GM18909 (cell line): ENCODE measurements around the gene MICALL2.

ENCODE experiments used
- ATAC-seq: cut with Tn5 transposase; IDR thresholded peaks from one replicate; pipeline ENCODE4 v1.9.1; 2021; ENCODE audit warnings: mild to moderate bottlenecking; ENCODE audit not compliant: unreplicated experiment, poor library complexity

MICALL2 gene

DNA sequence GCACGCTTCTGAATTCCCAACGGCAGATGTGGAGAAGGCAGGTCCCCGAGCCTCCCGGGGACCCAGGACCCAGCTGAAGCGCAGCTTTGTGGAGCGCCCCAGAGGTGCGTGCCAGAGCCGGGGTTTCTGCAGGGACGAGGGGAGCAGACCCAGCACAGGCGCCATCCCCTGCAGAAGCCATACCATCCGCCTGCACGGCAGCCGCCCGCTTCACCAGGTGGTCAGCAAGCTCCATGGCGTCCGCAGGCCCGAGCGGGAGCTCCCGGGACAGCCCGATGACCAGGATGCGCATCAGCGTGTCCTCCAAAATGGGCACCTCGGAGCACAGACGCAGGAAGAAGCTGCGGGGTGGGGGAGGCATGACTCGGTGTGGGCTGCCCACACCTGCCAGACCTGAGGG, 34.3 kb upstream of the MICALL2 start:
- no peak for ATAC-seq

DNA sequence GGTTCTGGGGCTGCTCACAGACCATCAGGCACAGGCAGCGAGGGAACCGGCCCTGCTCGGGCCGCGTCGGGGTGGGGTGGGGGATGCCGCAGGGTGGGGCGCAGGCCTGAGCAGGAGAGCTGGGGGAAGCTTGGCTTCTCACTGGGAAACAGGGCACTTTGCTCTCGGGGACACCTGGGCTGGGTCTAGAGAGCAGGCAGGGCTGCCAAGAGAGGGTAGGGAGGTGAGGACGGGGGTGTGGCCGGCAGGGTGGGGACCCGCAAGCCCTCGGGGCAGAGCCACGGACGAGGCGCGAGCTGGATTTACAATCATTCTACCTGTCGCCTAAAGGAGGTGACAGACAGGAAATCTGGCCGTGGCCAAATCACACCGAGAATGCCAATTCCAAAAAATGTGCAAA, 33.9 kb upstream of the MICALL2 start:
- no peak for ATAC-seq

- ATAC-seq: no peak
Observed at GRCh38 chr7:1492640-1493039, 33.4 kb upstream of the MICALL2 start.

DNA sequence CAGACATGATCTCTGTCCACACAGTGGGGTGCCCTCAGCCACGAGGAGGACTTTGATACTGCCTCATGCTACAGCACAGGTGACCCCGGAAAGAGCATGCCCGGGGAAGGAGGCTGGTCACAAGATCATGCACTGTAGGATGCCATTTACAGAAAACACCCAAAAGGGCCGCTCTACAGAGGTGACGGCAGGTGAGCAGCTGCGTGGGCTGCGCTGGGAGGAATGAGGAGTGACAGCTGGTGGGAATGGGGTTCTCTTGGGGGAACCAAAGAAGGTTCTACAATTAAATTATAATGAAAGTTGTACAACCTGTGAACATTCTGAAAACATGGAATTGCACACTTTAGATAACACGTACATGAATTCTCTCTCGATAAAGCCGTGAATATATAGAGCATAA, 33.0 kb upstream of the MICALL2 start:
- no peak for ATAC-seq

DNA sequence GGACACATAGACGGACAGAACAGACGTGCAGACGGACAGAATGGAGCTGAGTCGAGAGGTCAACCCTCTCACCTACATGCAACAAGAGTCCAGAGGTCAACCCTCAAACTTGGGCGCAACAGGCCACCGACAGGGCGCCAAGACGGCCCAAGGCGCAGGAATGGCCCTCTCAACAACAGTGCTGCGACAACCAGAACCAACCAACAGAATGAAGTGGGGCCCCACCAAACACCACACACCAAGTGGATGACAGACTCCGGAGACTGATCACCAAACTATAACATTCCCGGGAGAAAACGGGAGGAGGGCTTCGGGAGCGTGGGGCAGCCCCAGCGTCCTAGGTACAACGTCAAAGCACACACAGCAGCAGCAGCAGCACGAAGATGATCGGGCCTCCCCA, 31.6 kb upstream of the MICALL2 start:
- no peak for ATAC-seq

DNA sequence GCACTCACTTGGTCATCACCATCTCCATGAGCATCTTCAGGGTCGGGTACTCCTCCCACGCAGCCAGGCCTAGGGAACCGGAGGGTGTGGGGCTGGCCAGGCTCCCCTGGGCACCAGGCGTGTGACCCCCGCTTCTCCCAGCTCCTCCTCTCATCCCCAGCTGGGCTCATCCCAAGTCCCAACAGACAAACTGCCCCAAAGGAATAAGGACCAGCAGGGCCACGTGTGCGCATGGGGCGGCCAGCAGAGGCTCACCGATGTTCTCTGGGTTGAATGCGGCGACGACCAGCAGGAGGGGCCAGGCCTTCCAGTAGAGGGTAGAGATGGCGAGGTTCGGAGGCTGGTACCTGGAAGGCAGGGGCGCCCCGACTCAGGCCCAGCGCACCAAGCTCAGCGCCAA, 30.1 kb upstream of the MICALL2 start:
- no peak for ATAC-seq

GRCh38 chr7:1488016-1488415, 28.7 kb upstream of the MICALL2 start:
- ATAC-seq: no peak

DNA sequence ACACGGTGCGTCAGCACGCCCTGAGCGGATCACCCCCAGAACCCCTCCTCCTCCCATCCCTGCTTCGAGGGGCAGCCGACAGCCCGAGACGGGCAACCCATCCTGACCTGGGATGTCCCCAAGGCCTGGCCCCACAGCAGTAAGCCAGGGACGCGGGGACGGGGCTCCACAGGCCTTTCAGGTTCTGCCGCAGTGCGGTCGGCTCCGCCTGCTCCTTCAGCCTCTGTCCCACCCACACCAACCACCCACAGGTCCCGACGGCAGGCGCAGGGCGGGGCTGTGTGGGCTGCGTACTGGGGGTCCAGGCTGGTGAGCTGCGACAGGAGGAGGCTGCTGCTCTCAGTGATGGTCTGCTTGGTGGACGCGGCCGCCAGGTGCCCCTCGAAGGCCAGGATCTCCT, 28.2 kb upstream of the MICALL2 start:
- ATAC-seq: no peak

DNA sequence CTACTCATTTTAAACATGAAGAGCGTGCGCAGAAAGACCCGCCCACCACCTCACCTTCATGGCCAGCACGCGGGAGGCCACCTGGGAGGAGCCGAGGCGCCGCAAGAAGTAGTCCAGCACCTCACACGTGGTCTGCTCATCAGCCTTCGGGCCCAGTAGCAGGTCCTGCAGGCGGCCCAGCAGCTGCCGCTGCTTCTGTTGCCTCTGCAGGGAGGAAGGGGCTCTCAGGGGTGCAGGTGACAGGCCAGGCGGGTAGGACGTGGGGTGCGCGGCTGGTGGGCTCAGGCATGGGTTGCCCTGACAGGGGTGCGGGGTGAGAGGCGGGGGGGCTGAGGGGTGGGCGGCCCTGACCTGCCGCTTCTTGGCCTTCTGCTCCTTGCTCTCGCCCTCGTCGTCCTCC, 27.3 kb upstream of the MICALL2 start:
- no peak for ATAC-seq

DNA sequence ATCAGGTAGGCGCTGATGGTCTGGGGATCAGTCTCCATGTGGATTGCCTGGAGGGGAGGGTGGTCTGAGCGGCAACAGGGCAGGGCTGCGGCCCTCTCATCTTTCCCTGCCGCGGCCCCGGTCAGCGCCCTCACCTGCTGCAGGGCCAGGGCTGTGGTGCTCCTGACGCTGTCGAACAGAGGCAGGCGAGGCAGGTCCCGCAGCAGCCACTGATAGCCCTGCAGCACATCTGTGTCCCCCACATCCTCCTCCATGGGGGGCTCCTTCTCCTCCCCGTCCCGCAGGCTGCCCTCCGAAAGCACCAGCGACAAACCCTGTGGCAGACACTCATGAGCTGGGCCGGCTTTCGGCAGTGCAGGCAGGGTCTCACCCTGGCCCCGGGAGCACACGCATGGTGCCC, 25.9 kb upstream of the MICALL2 start:
- ATAC-seq: no peak

DNA sequence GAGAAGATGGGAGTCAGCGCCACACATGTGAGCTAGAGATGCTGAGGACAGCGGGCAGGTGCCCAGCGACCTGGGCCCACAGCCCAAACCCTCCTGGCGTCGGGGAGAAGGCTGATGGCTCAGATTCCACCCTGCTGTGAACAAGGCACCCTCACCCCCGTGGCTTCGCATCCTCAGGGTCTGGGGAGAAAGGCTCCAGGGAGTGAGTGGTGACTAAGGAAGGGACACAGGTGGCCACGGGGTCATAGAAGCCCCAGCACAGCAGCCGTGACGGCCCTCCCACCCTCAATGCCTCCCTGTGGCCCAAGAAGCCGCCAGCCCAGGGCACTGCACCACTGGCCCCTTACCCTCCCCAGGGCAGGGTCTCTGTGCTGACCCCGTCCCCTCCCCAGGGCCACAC, 25.3 kb upstream of the MICALL2 start:
- ATAC-seq: no peak

- no peak for ATAC-seq
Observed at GRCh38 chr7:1483536-1484505, 24.6 kb upstream of the MICALL2 start.

GRCh38 chr7:1483079-1483478, 23.8 kb upstream of the MICALL2 start:
- ATAC-seq: no peak

GRCh38 chr7:1481300-1481699, 22.0 kb upstream of the MICALL2 start:
- ATAC-seq: no peak

- ATAC-seq: no peak
Observed at GRCh38 chr7:1480670-1481069, 21.4 kb upstream of the MICALL2 start.

DNA sequence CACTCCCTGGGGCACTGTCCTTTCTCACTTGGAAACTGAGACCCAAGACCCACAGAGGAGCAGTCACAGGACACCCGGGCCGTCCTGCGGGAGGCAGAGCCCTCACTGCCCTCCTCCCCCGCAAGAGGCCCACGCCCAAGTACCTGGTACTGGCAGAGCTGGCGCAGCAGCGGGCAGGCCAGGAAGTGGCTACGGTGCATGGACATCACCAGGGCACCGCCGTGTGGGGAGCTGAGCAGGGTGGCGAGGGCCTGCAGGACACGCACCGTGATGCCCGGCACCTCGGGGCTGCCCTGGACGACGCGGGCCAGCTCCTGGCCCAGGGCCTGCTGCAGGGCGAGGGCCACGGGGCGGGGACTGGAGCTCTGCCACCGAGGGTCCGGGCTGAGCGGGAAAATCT, 20.0 kb upstream of the MICALL2 start:
- ATAC-seq: no peak

- no peak for ATAC-seq
Observed at GRCh38 chr7:1478480-1478879, 19.2 kb upstream of the MICALL2 start.

DNA sequence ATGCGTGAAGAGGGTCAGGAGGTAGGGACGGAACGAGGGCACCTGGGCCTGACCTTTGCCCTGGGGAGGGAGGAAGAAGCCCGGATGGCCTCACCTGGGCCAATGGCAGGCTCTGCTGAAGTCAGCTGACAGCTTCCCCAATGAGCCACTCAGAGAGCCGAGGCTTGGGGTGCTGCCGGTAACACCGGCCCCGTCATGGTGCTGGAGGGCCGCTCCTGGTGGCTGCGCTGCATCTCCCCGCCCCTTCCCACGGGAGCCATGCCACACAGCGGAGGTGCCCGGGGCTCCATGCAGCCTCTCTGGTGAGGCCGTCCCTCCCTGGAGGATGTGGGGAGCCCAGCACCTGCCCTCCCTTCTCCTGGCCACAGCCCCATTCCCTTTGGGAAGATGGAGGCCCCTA, 17.6 kb upstream of the MICALL2 start:
- no peak for ATAC-seq

DNA sequence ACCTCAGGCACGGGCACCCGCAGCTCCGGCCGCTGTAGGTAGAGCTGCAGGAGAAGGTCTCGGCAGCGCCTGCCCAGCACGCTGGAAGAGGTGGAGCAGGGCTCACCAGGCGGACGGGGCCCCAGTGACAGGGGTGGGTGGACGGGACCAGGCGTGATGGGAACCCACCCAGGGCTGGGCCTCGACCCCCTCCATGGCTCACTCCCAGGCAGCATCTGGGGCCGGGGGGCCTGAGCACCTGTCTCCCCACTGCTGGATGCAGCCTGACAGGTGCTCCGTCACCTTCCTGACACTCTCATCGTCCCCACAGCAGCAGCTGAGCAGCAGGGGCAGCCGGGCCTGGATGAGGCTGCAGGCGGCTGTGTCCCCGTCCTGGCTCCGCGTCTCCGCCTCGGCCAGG, 16.7 kb upstream of the MICALL2 start:
- no peak for ATAC-seq

DNA sequence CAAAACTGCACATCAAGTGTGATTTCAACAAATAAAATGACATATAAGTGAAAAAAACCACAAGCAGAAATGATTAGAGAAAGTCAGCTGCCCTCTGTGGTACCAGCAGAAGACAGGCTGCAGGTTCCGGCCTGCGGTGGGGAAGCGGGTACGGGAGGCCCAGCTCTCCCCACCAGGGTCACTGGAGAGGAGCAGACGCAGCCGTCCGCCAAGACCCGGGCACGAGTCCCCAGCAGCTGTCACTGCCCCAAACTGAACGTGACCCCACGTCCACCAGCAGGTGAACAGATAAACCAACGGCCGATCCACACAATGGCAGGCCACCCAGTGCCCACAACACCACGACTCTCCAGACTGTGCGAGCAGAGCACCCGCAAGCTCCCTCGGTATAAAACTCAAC, 16.1 kb upstream of the MICALL2 start:
- ATAC-seq: no peak

- ATAC-seq: no peak
Observed at GRCh38 chr7:1474736-1475135, 15.5 kb upstream of the MICALL2 start.

GRCh38 chr7:1473864-1474512, 14.7 kb upstream of the MICALL2 start:
- ATAC-seq: no peak
